Mucosa of gallbladder (tissue), 1 donor: ENCODE measurements around the gene DIDO1. TPM values are rescaled to one million over a fixed set of nuclear protein-coding genes. Genes with fewer than 3 reads are reported as not detected.
"Not testable (repeated sequence)": the region's sequence is repeated elsewhere in the genome, so short reads cannot be mapped to it uniquely, and the experiment has no call there.

Experiments
- DNase-seq: peaks from one replicate; pipeline ENCODE4 v3.0.0-alpha.2; 2020; ENCODE audit warnings: low spot score
- total RNA-seq: library from RNA; stranded (reverse); gene quantifications from one replicate; pipeline ENCODE4 v1.2.1, GENCODE V29; 2021
- donor health status: DM: no; HTN: no; CAD: no.

Gene DIDO1
- total RNA-seq, 1 donor from 2014 or later = 61.1 TPM

- no peak for DNase-seq
Measured at GRCh38 chr20:62962891-62963613, 36.7 kb upstream of the DIDO1 start.

- no peak for DNase-seq
Measured at GRCh38 chr20:62962221-62962879, 36.0 kb upstream of the DIDO1 start.

GRCh38 chr20:62961799-62962198 is 35.5 kb upstream of the DIDO1 start:
- DNase-seq = no peak

GRCh38 chr20:62961310-62961783 is 35.0 kb upstream of the DIDO1 start:
- DNase-seq = no peak

- not testable (repeated sequence) for DNase-seq
Measured at GRCh38 chr20:62960446-62961309, 34.4 kb upstream of the DIDO1 start.

GRCh38 chr20:62959998-62960436 is 33.7 kb upstream of the DIDO1 start:
- no peak for DNase-seq

- DNase-seq = no peak
Measured at GRCh38 chr20:62959101-62959971, 33.0 kb upstream of the DIDO1 start.

GRCh38 chr20:62958388-62959100 is 32.2 kb upstream of the DIDO1 start:
- DNase-seq = no peak

GRCh38 chr20:62957136-62958117 is 31.1 kb upstream of the DIDO1 start:
- no peak for DNase-seq

GRCh38 chr20:62956387-62957135 is 30.3 kb upstream of the DIDO1 start:
- no peak for DNase-seq

- peak; percentile 29 for DNase-seq
Measured at GRCh38 chr20:62955519-62956386, 29.4 kb upstream of the DIDO1 start.

GRCh38 chr20:62953839-62954703 is 27.8 kb upstream of the DIDO1 start:
- DNase-seq = peak; percentile 77

- no peak for DNase-seq
Measured at GRCh38 chr20:62952968-62953838, 26.9 kb upstream of the DIDO1 start.

- peak; percentile 65 for DNase-seq
Measured at GRCh38 chr20:62952373-62952967, 26.2 kb upstream of the DIDO1 start, which contains the start of gene SLC17A9. Gene SLC17A9 (plus strand): TSS chr20:62952709. CDS start chr20:62952831, 122 bp downstream.

- no peak for DNase-seq
Measured at GRCh38 chr20:62951896-62952372, 25.6 kb upstream of the DIDO1 start.
